Measurements from ENCODE around the gene PES1. TPM values are rescaled to one million over a fixed set of nuclear protein-coding genes. Genes with fewer than 3 reads are reported as not detected.
"Not testable (repeated sequence)": the region's sequence is repeated elsewhere in the genome, so short reads cannot be mapped to it uniquely, and the experiment has no call there.

The PES1 gene
- polyA plus RNA-seq, 4 donors: 37.1 to 68.3 (median 59.0) TPM

DNA sequence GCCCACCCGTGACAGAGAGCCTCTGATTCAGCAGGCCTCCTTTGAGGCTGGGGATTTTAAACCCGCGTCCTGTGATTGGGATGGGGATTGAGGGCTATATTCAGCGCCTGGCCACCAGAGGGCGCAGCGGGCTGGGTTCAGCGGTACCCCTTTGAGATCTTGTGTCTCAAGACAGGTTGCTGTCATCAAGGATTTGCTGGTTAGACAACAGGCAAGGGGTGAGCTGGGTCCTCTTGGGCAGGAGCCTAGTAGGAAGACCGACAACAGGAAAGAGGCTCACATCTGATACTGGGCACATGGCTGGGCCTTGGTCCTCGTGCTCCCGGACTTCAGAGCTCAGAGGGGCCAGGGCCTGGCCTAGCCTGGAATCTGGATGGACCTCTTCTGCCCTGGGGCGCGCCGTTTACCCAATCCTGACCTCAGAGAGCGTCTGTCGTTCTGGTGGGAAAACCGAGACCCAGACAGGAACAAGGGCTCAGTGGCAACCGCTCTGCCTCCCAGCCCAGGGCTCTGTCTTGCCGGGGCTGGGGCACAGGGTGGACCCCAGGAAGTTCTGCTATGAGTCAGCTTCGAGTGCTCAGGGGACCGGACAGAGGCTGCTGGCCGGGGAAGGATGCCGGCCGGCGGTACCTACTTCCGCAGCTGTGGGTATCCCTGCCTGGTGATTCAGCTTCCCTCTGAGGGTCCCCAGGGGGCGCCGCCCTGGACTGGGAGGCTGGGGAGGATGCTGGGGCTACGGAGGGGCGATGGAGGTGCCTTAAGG lies 42.9 kb upstream of the PES1 start:
- H3K4me3 ChIP-seq (ENCODE audit: low read depth in 1 of 3, low read length in 3 of 3): peak overlapping the region; percentile 8 to 59 (median 10)
- H3K27ac ChIP-seq (ENCODE audit: low read depth in 1 of 3, low read length in 2 of 3): peak overlapping the region; percentile 56 to 83 (median 72)
- FAIRE-seq: no peak

DNA sequence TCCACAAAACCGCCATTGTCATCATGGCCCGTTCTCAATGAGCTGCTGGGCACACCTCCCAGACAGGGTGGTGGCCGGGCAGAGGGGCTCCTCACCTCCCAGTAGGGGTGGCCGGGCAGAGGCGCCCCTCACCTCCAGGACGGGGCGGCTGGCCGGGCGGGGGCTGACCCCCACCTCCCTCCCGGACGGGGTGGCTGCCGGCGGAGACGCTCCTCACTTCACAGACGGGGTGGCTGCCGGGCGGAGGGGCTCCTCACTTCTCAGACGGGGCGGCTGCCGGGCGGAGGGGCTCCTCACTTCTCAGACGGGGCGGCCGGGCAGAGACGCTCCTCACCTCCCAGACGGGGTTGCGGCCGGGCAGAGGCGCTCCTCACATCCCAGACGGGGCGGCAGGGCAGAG lies 39.8 kb upstream of the PES1 start:
- 93 to 96% (median 95%) methylated on average over 12 to 21 of the region's 31 CpGs for WGBS, 3 donors
- H3K9me3 ChIP-seq (ENCODE audit: control insufficient read depth in 2 of 2, insufficient read depth in 1 of 2, low read depth in 1 of 2, low read length in 1 of 2); H3K4me3 ChIP-seq (ENCODE audit: low read depth in 1 of 3, low read length in 3 of 3); H3K27ac ChIP-seq (ENCODE audit: low read depth in 1 of 3, low read length in 2 of 3); H3K36me3 ChIP-seq (ENCODE audit: control insufficient read depth in 3 of 3, insufficient read depth in 2 of 3, low read depth in 1 of 3, low read length in 3 of 3); FAIRE-seq; DNase-seq; H3K27me3 ChIP-seq (ENCODE audit: control insufficient read depth in 3 of 3, insufficient read depth in 3 of 3, low read length in 3 of 3): not testable (repeated sequence)
- H3K4me1 ChIP-seq (ENCODE audit: control insufficient read depth in 3 of 3, insufficient read depth in 2 of 3, low read depth in 1 of 3, low read length in 2 of 3): peaks cover 2 to 29% (median 3%) of the 10 kb centered on the region in 3 donors

More for the DNA sequence above, 42.9 kb upstream of the PES1 start:
- DNase-seq: peak; percentile 81 to 91
- H3K27me3 ChIP-seq (ENCODE audit: control insufficient read depth in 3 of 3, insufficient read depth in 3 of 3, low read length in 3 of 3): no peaks in the 10 kb centered on the region
- WGBS, 3 donors: 2 to 9% (median 7%) methylated on average over 27 to 29 of the region's 29 CpGs
- peaks cover 4 to 21% (median 5%) of the 10 kb centered on the region in 3 donors for H3K4me1 ChIP-seq (ENCODE audit: control insufficient read depth in 3 of 3, insufficient read depth in 2 of 3, low read depth in 1 of 3, low read length in 2 of 3)
- no peaks in the 10 kb centered on the region for H3K36me3 ChIP-seq (ENCODE audit: control insufficient read depth in 3 of 3, insufficient read depth in 2 of 3, low read depth in 1 of 3, low read length in 3 of 3)
- H3K9me3 ChIP-seq (ENCODE audit: control insufficient read depth in 2 of 2, insufficient read depth in 1 of 2, low read depth in 1 of 2, low read length in 1 of 2): peaks cover 0 to 3% of the 10 kb centered on the region in 2 donors

DNA sequence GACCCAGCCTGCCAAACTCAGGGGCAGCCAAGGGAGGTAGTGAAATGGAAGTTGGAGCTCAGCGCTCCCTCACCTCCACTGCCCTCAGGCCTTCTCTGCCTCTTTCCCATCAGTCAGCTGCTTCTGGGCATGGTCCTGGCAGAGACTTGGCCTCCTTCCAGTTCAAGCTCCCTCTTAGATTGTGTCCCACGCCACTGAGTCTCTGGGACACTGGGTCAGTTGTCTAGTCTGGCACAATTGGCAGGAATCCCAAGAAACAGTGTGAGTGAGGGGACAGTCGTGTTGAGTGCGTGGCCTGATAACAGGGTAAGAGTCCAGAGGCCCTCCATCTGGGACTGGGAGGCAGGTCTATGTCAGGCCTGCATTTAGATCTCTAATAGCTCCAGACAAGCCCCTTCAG lies 36.8 kb upstream of the PES1 start:
- FAIRE-seq (no peak), DNase-seq (peak in 1 of 2 donors; percentile 46)

DNA sequence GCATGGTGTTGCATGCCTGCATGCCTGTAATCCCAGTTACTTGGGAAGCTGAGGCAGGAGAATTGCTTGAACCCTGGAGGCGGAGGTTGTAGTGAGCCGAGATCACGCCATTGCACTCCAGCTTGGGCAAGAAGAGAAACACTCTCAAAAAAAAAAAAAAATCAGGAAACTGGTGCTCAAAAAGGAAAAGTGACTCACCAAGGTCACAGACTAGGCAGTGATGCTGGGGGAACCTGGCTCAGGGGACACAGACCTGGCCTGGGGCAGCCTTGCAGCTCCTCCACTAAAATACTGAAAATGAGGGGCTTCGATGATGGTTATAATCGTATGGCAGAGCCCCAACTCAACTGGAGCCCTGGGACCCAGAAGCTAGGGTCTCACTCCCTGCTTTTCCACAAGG lies 35.8 kb upstream of the PES1 start:
- H3K27ac ChIP-seq (ENCODE audit: low read depth in 1 of 3, low read length in 2 of 3): no peak overlapping the region
- DNase-seq: no peak
- peaks cover 0 to 16% (median 0%) of the 10 kb centered on the region in 3 donors for H3K4me1 ChIP-seq (ENCODE audit: control insufficient read depth in 3 of 3, insufficient read depth in 2 of 3, low read depth in 1 of 3, low read length in 2 of 3)
- H3K36me3 ChIP-seq (ENCODE audit: control insufficient read depth in 3 of 3, insufficient read depth in 2 of 3, low read depth in 1 of 3, low read length in 3 of 3): peaks cover 0 to 23% (median 0%) of the 10 kb centered on the region in 3 donors
- FAIRE-seq: no peak
- H3K27me3 ChIP-seq (ENCODE audit: control insufficient read depth in 3 of 3, insufficient read depth in 3 of 3, low read length in 3 of 3): no peaks in the 10 kb centered on the region
- WGBS, 3 donors: 81 to 94% (median 84%) methylated on average over 5 of the region's 5 CpGs
- peaks cover 0 to 3% of the 10 kb centered on the region in 2 donors for H3K9me3 ChIP-seq (ENCODE audit: control insufficient read depth in 2 of 2, insufficient read depth in 1 of 2, low read depth in 1 of 2, low read length in 1 of 2)
- H3K4me3 ChIP-seq (ENCODE audit: low read depth in 1 of 3, low read length in 3 of 3): no peak overlapping the region

More for the DNA sequence above, 36.8 kb upstream of the PES1 start:
- H3K4me1 ChIP-seq (ENCODE audit: control insufficient read depth in 3 of 3, insufficient read depth in 2 of 3, low read depth in 1 of 3, low read length in 2 of 3): peaks cover 0 to 16% (median 0%) of the 10 kb centered on the region in 3 donors
- H3K27me3 ChIP-seq (ENCODE audit: control insufficient read depth in 3 of 3, insufficient read depth in 3 of 3, low read length in 3 of 3): no peaks in the 10 kb centered on the region
- H3K36me3 ChIP-seq (ENCODE audit: control insufficient read depth in 3 of 3, insufficient read depth in 2 of 3, low read depth in 1 of 3, low read length in 3 of 3): peaks cover 0 to 15% (median 0%) of the 10 kb centered on the region in 3 donors
- no peak overlapping the region for H3K4me3 ChIP-seq (ENCODE audit: low read depth in 1 of 3, low read length in 3 of 3)
- WGBS, 3 donors: 65 to 69% (median 67%) methylated on average over 4 of the region's 4 CpGs
- peak overlapping the region in 1 of 3 donors; percentile 47 for H3K27ac ChIP-seq (ENCODE audit: low read depth in 1 of 3, low read length in 2 of 3)
- H3K9me3 ChIP-seq (ENCODE audit: control insufficient read depth in 2 of 2, insufficient read depth in 1 of 2, low read depth in 1 of 2, low read length in 1 of 2): peaks cover 0 to 3% of the 10 kb centered on the region in 2 donors

- 85 to 96% (median 88%) methylated on average over 5 of the region's 5 CpGs for WGBS, 3 donors
- DNase-seq (no peak), FAIRE-seq (no peak)
- Histone ChIP-seq H3K27me3 (ENCODE audit: control insufficient read depth in 3 of 3, insufficient read depth in 3 of 3, low read length in 3 of 3) (no peaks in the 10 kb centered on the region), H3K36me3 (ENCODE audit: control insufficient read depth in 3 of 3, insufficient read depth in 2 of 3, low read depth in 1 of 3, low read length in 3 of 3) (peaks cover 0 to 28% (median 0%) of the 10 kb centered on the region in 3 donors), H3K4me3 (ENCODE audit: low read depth in 1 of 3, low read length in 3 of 3) (no peak overlapping the region), H3K9me3 (ENCODE audit: control insufficient read depth in 2 of 2, insufficient read depth in 1 of 2, low read depth in 1 of 2, low read length in 1 of 2) (no peaks in the 10 kb centered on the region), H3K4me1 (ENCODE audit: control insufficient read depth in 3 of 3, insufficient read depth in 2 of 3, low read depth in 1 of 3, low read length in 2 of 3) (peaks cover 0 to 16% (median 0%) of the 10 kb centered on the region in 3 donors), H3K27ac (ENCODE audit: low read depth in 1 of 3, low read length in 2 of 3) (no peak overlapping the region)
These were observed 34.7 kb upstream of the PES1 start for GRCh38 chr22:30626413-30626812.

DNA sequence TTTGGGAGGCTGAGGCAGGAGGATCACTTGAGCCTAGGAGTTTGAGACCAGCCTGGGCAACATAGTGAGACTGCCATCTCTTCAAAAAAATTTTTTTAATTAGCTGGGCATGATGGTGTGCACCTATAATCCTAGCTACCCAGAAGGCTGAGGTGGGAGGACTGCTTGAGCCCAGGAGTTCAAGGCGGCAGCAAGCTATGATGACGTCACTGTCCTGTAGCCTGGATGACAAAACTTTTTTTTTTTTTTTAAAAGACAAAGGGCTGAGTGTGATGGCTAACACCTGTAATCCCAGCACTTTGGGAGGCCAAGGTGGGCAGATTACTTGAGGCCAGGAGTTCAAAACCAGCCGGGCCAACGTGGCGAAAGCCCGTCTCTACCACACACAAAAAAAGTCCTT lies 28.2 kb upstream of the PES1 start:
- DNase-seq: not testable (repeated sequence)
- 86 to 96% (median 89%) methylated on average over 6 of the region's 6 CpGs for WGBS, 3 donors

GRCh38 chr22:30617819-30618218 lies 26.1 kb upstream of the PES1 start:
- FAIRE-seq: no peak
- no peak for DNase-seq
- Histone ChIP-seq H3K4me1 (ENCODE audit: control insufficient read depth in 3 of 3, insufficient read depth in 2 of 3, low read depth in 1 of 3, low read length in 2 of 3) (no peaks in the 10 kb centered on the region), H3K9me3 (ENCODE audit: control insufficient read depth in 2 of 2, insufficient read depth in 1 of 2, low read depth in 1 of 2, low read length in 1 of 2) (no peaks in the 10 kb centered on the region), H3K4me3 (ENCODE audit: low read depth in 1 of 3, low read length in 3 of 3) (no peak overlapping the region), H3K36me3 (ENCODE audit: control insufficient read depth in 3 of 3, insufficient read depth in 2 of 3, low read depth in 1 of 3, low read length in 3 of 3) (peaks cover 0 to 69% (median 2%) of the 10 kb centered on the region in 3 donors), H3K27me3 (ENCODE audit: control insufficient read depth in 3 of 3, insufficient read depth in 3 of 3, low read length in 3 of 3) (no peaks in the 10 kb centered on the region), H3K27ac (ENCODE audit: low read depth in 1 of 3, low read length in 2 of 3) (no peak overlapping the region)
- WGBS, 3 donors: 80 to 87% (median 81%) methylated on average over 6 of the region's 6 CpGs

More for the DNA sequence above, 28.2 kb upstream of the PES1 start:
- peaks cover 0 to 55% (median 2%) of the 10 kb centered on the region in 3 donors for H3K36me3 ChIP-seq (ENCODE audit: control insufficient read depth in 3 of 3, insufficient read depth in 2 of 3, low read depth in 1 of 3, low read length in 3 of 3)
- not testable (repeated sequence) for H3K27ac ChIP-seq (ENCODE audit: low read depth in 1 of 3, low read length in 2 of 3); FAIRE-seq; H3K4me1 ChIP-seq (ENCODE audit: control insufficient read depth in 3 of 3, insufficient read depth in 2 of 3, low read depth in 1 of 3, low read length in 2 of 3); H3K9me3 ChIP-seq (ENCODE audit: control insufficient read depth in 2 of 2, insufficient read depth in 1 of 2, low read depth in 1 of 2, low read length in 1 of 2); H3K4me3 ChIP-seq (ENCODE audit: low read depth in 1 of 3, low read length in 3 of 3); H3K27me3 ChIP-seq (ENCODE audit: control insufficient read depth in 3 of 3, insufficient read depth in 3 of 3, low read length in 3 of 3)

DNA sequence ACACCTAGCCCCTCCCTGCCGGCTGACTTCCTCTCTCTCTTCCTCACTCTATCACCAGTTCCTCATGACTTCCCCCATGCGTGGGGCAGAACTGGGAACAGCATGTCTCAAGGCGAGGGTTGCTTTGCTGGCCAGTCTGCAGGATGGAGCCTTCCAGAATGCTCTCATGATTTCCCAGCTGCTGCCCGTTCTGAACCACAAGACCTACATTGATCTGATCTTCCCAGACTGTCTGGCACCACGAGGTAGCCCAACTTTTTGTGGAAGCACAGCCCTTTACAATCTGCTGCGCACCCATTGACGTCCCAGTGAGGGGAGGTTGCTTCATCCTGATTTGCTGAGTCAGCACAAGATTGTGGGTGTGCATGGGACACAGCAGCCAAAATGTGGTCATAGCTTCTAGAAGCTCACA lies 23.8 kb upstream of the PES1 start:
- no peaks in the 10 kb centered on the region for H3K27me3 ChIP-seq (ENCODE audit: control insufficient read depth in 3 of 3, insufficient read depth in 3 of 3, low read length in 3 of 3)
- H3K9me3 ChIP-seq (ENCODE audit: control insufficient read depth in 2 of 2, insufficient read depth in 1 of 2, low read depth in 1 of 2, low read length in 1 of 2): no peaks in the 10 kb centered on the region
- no peak overlapping the region for H3K27ac ChIP-seq (ENCODE audit: low read depth in 1 of 3, low read length in 2 of 3)
- DNase-seq (no peak), FAIRE-seq (no peak)
- peaks cover 0 to 75% (median 0%) of the 10 kb centered on the region in 3 donors for H3K36me3 ChIP-seq (ENCODE audit: control insufficient read depth in 3 of 3, insufficient read depth in 2 of 3, low read depth in 1 of 3, low read length in 3 of 3)
- H3K4me3 ChIP-seq (ENCODE audit: low read depth in 1 of 3, low read length in 3 of 3): no peak overlapping the region
- no peaks in the 10 kb centered on the region for H3K4me1 ChIP-seq (ENCODE audit: control insufficient read depth in 3 of 3, insufficient read depth in 2 of 3, low read depth in 1 of 3, low read length in 2 of 3)
- 81 to 90% (median 82%) methylated on average over 7 of the region's 7 CpGs for WGBS, 3 donors
